Stimulated activated naive CD8-positive, alpha-beta T cell treated with anti-CD3 and anti-CD28 coated beads, Interleukin-15, Interleukin-2, amounts not matched to agents 100 U/mL and 50 U/mL, for 24 hours (primary cell): ENCODE measurements around the gene WEE1.

Experiments
- ATAC-seq: fragments of 150-1000 bp; cut with Tn5 transposase; one replicate; pipeline ENCODE4 v1.10.0; 2021
- DNase-seq: peaks from one replicate; pipeline ENCODE4 v3.0.0; 2021

Gene WEE1

DNA sequence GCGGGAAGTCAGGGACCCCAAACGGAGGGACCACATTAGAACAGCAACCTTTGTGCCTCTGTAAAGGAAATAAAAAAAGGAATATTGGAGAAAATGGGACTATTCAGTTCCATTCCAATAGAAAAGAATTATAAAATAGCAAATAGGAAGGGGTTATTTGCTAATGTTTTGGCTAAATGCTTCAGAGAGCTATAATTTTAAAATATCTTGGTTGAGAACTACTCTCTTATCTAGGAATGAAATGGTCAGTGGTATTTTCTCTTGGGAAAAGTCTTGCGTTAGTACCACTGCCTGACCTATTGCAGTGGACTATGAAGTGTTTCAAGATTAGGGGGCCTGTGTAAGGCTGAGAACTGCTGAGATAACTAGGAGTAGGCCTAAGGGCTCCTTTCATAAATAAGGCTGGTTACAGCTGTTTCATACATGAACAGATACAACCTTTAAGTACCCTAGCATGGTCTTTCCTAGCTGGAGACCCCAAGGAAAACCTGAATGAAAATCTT is 6.9 kb upstream of the WEE1 start:
- no peak for DNase-seq
- no peak for ATAC-seq

DNA sequence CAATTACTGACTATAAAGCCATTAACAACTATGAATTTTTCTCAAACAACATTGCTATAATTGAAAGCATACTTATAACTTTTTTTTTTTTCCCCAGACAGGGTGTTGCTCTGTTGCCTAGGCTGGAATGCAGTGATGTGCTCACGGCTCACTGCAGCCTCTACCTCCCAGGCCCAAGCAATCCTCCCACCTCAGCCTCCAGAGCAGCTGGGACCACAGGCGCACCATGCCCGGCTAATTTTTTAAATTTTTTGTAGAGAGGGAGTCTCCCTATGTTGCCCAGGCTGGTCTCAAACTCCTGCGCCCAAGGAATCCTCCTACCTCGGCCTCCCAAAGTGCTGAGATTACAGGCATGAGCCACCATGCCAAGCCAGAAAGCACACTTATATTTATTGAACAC is 6.1 kb upstream of the WEE1 start:
- DNase-seq (no peak), ATAC-seq (no peak)

DNA sequence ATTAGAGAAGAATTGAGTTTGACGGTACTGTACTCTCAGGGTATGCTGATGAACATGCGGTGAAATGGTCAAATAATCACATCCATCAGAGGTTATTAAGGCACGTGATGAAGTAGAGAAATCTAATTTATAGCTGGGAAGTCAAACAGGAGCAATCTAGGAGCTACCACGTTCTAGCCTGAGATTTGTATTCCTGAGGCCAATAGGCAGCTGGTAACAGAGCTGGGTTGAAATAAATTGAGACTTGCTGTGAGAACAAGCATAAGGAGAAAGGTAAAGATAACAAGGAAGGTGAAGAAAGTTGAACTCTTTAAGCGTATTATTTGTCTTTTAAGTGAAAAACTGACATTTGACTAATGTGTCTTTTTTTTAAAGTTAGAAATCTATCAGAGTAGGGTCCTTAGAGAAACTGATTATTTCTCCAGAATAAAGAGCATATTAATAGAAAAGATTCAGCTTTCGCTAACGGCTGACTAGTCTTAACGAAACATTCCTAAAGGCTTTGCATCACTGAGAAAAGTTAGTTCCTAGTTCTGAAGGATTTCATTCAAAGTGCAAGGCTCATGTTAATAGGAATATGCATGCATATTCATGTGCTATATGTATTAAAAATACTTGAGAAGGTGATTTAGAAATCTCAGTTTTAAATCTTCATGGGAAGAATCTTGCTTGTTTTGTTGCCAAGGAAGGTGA is 5.2 kb upstream of the WEE1 start:
- ATAC-seq, result no peak
- no peak for DNase-seq

DNA sequence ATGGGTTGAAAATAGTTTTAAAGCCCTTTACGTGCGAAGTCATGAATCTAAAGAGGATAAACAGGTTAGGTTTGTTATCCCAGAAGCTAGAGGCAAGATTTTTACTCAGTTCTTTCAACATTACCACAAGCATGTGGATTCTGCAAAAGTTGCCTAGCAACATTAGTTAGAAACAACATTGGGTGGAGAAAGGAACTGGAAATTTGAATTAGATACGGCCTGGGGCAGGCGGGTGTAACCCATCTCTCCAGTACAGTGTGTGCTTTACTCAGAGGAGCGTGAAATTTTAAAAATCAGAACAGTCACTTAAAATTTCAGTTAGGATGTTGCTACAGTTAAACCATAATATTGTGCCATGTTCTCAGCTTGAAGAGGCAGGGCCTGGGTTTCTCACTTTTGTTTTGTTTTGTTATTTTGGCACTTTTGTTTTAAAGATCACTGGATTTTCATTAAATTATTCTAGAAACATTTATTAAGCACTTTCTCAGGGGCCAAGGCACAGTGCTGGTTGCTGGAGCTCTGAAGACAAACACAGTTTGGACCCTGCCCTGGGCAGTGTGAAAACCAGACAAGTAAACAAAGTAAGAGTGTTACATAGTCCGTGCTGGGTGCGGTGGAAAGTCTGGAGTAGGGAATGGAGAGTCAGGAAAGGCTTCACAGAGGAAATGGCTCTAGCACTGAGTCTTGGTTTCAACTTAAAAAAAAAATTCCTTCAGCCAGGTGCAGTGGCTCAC is 4.4 kb upstream of the WEE1 start:
- ATAC-seq, result no peak
- DNase-seq, result no peak

DNA sequence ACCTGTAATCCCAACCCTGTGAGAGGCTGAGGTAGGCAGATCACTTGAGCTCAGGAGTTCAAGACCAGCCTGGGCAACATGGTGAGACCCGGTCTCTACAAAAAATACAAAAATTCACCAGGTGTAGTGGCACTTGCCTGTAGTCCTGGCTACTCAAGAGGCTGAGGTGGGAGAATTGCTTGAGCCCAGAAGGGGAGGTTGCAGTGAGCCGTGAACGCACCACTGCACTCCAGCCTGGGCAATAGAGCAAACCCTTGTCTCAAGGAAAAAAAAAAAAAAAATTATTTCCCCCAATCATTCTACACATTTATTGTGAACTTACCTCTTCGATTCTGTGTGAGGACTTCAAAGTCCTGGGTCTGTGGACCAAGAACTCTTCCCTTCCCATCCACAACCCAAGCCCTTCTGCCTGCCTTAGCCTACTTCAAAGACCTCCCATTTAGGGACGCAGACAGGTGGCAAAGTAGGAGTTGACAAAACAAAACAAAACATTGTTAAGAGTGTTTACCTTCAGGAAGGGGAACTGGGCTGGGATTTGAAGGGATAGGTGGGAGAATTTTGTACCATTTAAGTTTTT is 3.8 kb upstream of the WEE1 start:
- no peak for ATAC-seq

DNA sequence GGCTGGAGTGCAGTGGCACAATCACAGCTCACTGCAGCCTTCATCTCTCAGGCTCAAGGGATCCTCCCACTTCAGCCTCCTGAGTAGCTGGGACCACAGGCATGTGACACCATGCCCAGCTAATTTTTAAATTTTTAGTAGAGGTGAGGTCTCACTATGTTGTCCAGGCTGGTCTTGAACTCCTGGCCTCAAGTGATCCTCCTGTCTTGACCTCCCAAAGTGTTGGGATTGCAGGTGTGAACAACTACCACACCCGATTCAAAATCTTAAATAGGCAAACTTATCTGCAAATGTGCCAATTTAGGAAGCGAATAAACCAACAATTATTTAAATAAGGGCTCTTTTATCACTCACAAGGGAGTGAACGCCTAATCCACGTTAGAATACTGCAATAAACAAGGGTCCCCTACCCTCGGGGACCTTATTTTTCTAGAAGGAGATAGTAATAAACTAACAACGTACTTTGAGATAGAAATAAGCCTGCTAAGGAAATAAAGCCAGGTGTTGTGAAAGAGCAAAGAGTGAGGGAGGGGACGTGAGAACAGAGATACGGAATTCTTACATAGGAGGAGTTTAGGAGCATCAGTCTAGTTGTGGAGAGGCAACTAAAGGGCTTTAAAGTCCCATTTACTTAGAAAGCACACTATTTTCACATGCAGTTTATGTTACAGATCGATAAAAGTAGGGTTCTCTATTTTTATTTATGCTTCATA is 3.0 kb upstream of the WEE1 start:
- DNase-seq (no peak), ATAC-seq (no peak)

More for the DNA sequence above, 3.8 kb upstream of the WEE1 start:
- no peak for DNase-seq

DNA sequence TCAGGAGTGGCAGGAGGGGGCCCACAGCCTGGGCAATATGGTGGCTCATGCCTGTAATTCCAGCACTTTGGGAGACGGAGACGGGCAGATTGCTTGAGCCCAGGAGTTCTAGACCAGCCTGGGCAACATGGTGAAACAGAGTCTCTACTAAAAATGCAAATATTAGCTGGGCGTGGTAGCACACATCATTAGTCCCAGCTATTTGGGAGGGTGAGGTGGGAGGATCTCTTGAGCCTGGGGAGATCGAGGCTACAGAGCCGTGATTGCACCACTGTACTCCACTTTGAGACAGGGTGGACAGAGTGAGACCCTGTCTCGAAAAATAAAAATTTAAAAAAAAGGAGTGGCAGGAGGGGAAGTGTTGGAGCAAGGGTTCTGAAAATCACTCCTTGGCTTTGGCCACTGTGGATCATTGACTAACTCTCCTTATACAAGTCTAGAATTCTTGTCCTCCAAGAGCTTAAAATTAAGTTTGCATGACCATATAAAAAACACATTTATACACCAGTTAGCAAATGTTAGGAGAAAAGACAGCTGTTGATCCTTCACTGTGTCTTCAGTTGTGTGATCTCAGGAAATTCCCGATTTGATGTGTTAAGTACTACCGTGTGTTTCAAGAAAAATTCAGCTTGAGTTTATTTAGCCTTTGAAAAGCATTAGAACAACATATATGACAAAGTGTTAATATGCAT is 2.3 kb upstream of the WEE1 start:
- ATAC-seq (no peak), DNase-seq (no peak)

DNA sequence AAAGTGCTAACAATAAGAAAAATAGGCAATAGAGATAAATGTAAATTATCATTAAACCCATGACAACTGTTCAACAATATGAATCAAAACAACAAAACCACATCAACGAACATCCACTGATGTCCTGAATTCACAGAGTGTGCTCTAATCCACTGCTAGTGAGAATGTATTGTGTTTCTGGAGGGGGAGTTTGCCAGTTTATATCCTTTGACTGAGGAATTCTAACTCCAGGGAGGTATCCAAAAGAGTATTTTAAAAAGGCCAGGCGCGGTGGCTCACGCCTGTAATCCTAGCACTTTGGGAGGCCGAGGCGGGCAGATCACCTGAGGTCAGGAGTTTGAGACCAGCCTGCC is 1.7 kb upstream of the WEE1 start:
- DNase-seq, result no peak
- no peak for ATAC-seq

DNA sequence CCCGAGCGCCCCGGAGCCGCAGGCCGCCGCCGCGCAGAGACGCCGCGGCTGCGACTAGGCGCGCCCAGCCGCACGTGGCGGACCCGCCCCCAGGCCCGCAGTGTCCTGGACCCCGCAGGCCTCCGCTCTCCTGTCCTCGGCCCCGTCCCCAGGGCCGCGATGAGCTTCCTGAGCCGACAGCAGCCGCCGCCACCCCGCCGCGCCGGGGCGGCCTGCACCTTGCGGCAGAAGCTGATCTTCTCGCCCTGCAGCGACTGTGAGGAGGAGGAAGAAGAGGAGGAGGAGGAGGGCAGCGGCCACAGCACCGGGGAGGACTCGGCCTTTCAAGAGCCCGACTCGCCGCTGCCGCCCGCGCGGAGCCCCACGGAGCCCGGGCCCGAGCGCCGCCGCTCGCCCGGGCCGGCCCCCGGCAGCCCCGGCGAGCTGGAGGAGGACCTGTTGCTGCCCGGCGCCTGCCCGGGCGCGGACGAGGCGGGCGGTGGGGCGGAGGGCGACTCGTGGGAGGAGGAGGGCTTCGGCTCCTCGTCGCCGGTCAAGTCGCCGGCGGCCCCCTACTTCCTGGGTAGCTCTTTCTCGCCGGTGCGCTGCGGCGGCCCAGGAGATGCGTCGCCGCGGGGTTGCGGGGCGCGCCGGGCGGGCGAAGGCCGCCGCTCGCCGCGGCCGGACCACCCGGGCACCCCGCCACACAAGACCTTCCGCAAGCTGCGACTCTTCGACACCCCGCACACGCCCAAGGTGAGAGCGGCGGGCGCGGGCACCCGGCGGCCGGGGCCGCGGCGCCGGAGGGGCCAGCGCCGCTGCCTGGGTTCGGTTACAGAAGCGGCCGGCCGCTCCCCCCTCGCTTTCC is 528 bp downstream of the WEE1 start:
- ATAC-seq (peak; percentile 38), DNase-seq (peak; percentile 34)

DNA sequence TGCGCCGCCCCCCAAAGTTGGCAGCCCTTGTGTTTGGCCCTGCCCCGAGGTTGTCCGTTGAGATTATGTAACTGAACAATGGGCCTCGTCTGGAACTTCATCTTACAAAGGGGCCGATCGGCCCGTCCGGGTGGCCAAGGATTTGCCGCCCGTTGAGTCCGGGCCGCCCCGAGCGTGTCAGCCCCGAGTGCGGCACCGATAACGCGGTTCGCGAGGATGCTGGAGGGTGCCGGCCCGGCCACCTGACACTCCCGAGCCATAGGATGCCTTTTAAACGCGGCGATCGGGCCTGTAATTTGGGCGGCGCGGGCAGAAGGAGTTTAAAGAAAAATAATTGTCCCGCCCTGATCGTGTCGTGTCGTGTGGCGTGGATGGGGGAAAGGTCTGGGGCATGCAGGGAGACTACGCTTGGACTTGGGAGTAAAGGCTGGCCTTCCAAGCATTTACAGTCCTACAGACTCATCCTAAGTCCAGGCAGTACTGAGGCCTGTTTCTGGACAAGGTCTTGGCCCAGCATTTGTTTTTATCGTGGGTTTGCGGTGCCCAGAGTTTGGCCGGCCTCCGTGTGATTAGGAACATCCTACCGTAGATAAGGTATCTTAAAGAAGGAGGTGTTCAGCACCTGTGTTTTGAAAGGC is 1.3 kb downstream of the WEE1 start:
- DNase-seq (peak; percentile 40), ATAC-seq (no peak)

DNA sequence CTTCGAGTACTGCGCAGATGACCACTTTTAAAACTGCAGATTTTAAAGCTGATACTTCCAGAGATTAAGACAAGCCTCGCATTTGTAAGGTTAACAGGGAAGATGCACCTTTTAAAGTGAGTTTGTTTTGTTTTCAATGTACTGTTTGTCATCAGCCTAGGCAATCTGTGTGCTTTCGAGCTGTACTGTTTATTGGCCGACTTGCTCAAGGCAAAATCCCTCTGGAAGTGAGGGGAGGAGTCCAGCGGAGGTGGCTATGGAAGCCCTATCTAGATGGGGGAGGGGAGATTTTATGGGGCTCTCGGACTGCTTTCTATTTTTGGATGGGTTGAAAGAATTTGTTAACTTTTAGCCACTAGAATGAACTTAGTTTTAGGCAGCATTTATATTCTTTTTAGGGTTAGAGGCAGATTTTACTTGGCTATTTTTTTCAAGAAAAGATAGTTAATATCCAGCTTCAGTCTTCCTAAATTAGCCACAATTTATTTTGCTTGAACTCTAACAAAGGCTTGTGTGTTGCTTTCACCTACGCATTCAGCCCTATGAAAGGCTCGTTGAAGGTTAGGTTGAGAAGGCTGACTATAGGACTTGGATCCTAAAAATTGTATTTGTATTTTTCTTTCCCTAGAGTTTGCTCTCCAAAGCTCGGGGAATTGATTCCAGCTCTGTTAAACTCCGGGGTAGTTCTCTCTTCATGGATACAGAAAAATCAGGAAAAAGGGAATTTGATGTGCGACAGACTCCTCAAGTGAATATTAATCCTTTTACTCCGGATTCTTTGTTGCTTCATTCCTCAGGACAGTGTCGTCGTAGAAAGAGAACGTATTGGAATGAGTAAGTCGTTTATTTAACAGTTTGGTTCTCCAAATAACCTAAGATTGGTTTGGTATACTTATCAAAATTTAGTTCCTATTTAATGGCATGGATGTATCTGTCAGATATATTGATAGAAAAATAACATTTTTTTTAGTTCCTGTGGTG is 2.1 kb downstream of the WEE1 start:
- DNase-seq (no peak), ATAC-seq (no peak)

DNA sequence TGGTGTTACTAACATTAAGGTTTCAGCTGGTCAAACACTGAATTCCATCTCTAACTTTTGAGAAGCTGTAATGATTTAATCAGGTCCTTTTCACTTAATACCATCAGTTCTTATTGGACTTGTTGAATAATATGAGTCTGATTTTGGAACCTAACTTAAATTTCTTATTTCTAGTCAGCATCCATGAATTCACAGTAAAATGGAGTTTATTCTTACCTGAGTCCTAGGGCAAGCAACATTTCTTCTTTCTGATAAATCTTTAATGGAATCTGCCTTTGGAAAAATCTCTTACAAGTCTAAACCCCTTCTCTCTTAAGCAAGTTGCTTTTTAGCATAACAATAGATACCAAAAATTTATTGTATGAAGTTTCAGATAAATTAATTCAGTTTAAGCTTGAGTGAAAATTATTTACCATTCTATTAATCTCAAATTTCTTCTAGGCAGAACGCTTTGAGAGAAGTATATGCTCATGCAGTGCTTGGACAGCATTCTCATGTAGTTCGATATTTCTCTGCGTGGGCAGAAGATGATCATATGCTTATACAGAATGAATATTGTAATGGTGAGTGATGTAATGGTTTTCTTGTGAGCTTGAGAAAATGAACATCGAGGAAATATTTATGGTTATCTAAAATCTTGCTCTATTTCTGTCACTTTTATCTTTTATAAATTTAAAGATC is 3.4 kb downstream of the WEE1 start:
- DNase-seq, result no peak
- no peak for ATAC-seq

DNA sequence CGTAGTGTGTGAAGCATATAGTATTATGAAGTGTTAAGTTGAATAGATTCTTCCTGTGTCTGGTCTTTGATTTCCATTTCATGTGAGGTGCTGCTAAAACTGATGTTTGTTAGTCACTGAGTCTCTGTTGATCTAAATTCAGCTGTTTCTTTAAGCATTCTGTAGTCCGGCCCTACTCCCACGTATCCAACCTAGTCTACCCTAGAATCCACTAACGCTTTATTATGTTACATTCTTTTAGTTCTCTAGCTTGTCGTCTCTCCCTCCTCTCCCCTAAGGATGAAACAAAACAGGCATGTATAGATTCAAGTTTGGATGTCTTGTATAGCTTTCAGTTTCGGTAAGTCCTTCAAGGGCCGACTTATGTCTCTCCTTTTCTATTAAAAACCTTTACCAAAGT is 4.1 kb downstream of the WEE1 start:
- ATAC-seq, result no peak
- no peak for DNase-seq

DNA sequence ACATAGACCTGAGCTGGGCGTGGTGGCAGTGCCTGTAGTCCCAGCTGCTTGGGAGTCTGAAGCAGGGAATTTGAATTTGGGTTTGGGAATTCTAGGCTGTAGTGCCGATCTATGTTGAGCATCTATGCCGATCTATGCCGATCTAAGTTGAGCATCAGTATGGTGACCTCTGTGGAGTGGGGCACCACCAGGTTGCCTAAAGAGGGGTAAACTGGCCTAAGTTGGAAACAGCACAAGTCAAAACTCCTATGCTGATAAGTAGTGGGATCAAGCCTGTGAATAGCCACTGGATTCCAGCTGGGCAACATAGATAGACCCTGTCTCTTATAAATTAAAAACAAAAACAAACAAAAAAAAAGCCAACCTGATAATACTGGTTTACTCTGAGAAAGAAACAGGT is 7.4 kb downstream of the WEE1 start:
- ATAC-seq (no peak), DNase-seq (no peak)

DNA sequence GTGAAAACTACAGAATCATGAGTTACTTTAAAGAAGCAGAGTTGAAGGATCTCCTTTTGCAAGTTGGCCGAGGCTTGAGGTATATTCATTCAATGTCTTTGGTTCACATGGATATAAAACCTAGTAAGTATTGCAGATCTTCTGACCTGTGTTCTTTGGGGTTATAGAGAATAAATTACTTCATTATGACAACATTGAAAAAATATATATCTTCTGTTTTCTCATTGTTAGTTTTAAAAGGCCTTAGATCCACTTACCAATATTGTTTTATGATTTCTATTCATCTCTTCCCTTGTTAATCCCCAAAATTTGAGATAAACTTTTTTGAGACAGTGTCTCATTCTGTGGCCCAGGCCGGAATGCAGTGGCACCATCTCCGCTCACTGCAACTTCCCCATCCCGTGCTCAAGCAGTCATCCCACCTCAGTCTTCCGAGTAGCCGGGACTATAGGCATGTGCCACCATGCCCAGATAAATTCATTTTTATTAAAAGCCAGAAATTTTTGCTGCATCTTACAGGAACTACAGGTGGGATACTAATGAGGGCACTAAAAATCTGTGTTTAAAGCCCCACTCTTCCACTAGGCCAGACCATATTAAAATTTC is 8.2 kb downstream of the WEE1 start:
- DNase-seq, result no peak

DNA sequence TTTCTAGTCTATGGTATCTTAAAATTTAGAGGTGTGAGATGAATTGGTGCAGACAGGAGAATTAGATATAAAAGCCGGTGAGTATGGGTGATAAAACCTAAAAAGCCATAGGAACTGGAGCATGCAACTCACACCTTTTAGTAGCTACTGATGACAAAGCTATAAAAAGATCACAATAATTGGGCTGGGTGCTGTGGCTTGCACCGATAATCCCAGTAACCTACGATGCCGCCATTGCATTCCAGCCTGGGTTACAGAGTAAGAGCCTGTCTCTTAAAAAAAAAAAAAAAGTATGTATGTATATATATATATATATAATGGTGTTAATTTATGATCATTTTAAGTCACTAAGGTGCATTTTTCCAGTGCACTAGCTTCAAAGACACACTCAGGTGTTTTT is 17.2 kb downstream of the WEE1 start:
- no peak for DNase-seq
- ATAC-seq, result no peak

More for the DNA sequence above, 8.2 kb downstream of the WEE1 start:
- no peak for ATAC-seq

DNA sequence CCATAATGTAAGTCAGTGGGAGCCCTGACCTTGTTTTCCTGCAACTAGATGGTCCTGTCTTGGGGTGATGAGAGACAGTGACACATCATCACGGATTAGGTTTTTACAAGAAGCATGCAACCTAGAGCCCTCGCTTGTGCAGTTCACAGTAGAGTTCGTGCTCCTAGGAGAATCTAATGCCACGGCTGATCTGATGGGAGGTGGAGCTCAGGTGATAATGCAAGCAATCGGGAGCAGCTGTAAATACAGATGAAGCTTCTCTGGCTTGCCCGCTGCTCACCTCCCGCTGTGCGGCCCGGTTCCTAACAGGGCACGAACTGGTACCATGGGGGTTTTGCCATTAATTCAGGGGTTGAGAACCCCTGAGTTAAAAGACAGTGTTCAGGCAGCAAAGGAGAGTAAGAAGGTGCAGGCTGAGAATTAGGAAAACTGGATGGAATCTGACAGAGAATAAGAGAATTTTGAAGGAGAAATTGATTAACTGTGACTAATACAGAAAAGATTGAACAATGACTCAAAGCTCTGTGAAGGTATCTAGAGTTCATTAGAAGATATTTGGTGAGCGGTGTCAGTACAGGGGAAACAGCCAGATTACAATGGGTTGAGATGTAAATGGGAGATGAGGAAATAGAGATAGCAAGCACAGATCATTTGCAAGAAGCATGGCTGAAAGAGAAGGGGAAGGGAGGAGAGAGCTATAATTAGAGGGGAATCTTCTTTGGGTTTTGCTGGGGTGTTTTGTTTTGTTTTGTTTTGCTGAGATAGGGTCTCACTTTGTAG is 21.0 kb downstream of the WEE1 start:
- ATAC-seq (no peak), DNase-seq (no peak)
